ENCODE results near the gene MACROD2.

- no peak for TF ChIP-seq CTCF (optimal IDR thresholded peaks at IDR 0.05 in 1 of 3, IDR thresholded peaks at IDR 0.05 in 1 of 3, conservative IDR thresholded peaks at IDR 0.05 in 1 of 3; ENCODE audit: extremely low read depth in 1 of 3, insufficient read depth in 2 of 3, low read length in 3 of 3)
- no peak for TF ChIP-seq EZH2 (IDR thresholded peaks at IDR 0.05; ENCODE audit: low read length)
These were observed 1687.4 kb downstream of the MACROD2 start for GRCh38 chr20:15682690-15683089.
